Right lobe of liver (tissue), 4 donors: ENCODE measurements around the gene IFFO2.

Experiments used
- POLR2A ChIP-seq: fragments of 450-650 bp; IDR thresholded peaks from one replicate; pipeline ENCODE4 v1.6.1; 2017; ENCODE audit warnings: antibody characterized with exemption, mild to moderate bottlenecking
- TF ChIP-seq, protein P1 (sequence below), 4 donors: fragments of 200-600 bp in 3 of 4; fragments of 450-650 bp in 1 of 4; IDR thresholded peaks; one replicate each; pipeline versions ENCODE4 v1.5.1 to v1.8.0; 2016 to 2022; ENCODE audit warnings: antibody characterized with exemption in 4 of 4, mild to moderate bottlenecking in 2 of 4
- donor health status: DM: no; HTN: no; CAD: no.
- donor health status: DM: no; HTN: no; CAD: no.
- donor health status: DM: no; HTN: yes; CAD: no.

DNA sequence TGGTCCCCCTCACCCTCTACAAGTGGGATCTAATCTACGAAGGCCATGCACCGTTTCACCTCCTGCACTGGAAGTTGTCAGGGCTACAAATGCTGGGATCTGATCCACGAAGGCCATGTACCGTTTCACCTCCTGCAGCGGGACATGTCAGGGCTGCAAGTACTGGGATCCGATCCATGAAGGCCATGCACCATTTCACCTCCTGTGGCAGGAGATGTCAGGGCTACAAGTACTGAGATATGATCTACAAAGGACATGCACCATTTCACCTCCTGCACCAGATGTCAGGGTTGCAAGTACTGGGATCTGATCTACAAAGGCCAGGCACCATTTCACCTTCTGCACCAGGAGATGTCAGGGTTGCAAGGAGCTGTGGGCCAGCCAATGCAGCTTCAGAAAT lies 61.2 kb downstream of the IFFO2 start:
- TF ChIP-seq, protein P1, sequence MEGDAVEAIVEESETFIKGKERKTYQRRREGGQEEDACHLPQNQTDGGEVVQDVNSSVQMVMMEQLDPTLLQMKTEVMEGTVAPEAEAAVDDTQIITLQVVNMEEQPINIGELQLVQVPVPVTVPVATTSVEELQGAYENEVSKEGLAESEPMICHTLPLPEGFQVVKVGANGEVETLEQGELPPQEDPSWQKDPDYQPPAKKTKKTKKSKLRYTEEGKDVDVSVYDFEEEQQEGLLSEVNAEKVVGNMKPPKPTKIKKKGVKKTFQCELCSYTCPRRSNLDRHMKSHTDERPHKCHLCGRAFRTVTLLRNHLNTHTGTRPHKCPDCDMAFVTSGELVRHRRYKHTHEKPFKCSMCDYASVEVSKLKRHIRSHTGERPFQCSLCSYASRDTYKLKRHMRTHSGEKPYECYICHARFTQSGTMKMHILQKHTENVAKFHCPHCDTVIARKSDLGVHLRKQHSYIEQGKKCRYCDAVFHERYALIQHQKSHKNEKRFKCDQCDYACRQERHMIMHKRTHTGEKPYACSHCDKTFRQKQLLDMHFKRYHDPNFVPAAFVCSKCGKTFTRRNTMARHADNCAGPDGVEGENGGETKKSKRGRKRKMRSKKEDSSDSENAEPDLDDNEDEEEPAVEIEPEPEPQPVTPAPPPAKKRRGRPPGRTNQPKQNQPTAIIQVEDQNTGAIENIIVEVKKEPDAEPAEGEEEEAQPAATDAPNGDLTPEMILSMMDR (IDR thresholded peaks at IDR 0.05) = no peak
- no peak for TF ChIP-seq POLR2A
